NCI-H345 treated with DMSO at 0.1 percent for 48 hours (cell line): ENCODE results near the gene CETP.
A peak's percentile ranks its signal among the peaks of the same experiment; 100 is the strongest.
"Not testable (repeated sequence)": the region's sequence is repeated elsewhere in the genome, so short reads cannot be mapped to it uniquely, and the experiment has no call there.

ENCODE experiments used
- DNase-seq: peaks from one replicate; lab custom pipeline; 2025; ENCODE audit not compliant: unreplicated experiment; lab: John Stamatoyannopoulos, UW

CETP gene

GRCh38 chr16:56980201-56980535 is 18.4 kb downstream of the CETP start:
- DNase-seq, result no peak

DNA sequence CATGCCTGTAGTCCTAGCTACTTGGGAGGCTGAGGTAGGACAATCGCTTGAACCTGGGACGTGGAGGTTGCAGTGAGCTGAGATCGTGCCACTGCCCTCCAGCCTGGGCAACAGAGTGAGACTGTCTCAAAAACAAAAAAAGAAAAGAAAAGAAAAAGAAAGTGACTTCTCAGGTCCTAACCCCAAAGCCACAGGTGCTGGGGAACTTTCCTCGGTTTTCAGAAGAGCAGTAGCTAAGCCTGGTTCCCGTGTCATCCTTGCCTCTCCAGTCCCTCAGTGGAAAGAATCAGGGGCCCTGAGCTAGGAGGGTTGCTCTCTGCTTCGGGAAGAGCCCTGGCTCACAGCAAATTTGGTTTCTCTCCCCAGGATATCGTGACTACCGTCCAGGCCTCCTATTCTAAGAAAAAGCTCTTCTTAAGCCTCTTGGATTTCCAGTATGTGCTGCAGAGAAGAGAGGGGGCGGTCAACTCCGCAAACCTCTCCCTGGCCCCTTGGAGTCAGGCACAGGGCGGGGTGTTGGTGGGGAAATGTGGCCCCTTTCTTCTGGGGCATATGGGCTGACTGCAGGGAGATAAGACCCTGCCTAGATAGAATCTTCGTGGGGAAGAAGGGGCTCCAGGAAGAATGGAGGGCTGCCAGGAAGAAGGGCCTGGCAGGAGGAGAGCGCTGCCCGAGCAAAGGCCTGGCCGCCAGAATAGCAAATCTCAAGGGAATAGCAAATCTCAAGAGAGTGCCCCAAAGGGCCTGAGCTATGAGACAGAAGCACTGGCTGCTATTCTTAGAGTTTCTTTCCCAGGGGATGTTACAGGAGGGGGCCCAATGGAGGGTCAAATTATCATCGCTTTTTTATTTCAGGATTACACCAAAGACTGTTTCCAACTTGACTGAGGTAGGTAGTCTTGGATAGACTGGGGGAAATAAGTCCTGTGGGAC is 19.3 kb downstream of the CETP start:
- no peak for DNase-seq

DNA sequence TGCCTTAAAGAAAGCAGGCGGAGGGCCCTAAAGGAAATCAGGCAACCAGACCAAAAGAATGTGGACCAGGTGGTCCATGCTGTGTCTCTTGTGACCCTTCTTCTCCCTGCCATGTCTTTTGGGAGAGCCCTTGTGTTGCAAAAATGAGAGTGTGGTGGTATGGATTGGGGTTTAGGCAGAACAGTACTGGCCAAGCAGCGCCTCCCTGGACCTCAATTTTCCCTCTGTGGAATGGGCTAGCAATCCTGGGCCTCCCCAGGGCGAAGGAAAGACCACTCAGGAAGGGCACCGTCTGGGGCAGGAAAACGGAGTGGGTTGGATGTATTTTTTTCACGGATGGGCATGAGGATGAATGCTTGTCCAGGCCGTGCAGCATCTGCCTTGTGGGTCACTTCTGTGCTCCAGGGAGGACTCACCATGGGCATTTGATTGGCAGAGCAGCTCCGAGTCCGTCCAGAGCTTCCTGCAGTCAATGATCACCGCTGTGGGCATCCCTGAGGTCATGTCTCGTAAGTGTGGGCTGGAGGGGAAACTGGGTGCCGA is 20.1 kb downstream of the CETP start:
- no peak for DNase-seq

GRCh38 chr16:56982695-56983094 is 20.9 kb downstream of the CETP start:
- no peak for DNase-seq

GRCh38 chr16:56983211-56983751 is 21.5 kb downstream of the CETP start:
- no peak for DNase-seq

DNA sequence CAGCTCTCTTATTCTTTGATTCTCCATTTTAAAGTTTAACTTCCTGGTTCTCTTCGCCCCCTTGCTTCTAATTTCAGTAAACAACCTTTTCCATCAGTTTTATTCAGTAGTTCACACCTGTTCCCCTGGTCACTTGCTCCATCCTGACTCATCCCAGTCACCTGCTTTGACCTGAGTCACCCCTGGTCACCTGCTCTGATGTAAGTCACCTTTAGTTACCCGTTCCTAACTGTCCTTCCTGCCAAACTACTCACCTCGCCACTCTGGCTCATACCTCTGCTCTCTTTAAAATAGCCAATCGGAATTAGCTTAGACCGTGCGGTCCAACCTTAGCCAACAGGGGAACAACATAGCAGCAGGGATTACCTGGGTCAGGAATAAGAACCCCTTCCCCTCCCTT is 22.9 kb downstream of the CETP start:
- no peak for DNase-seq

GRCh38 chr16:56985288-56985961 is 23.7 kb downstream of the CETP start:
- DNase-seq, result no peak

DNA sequence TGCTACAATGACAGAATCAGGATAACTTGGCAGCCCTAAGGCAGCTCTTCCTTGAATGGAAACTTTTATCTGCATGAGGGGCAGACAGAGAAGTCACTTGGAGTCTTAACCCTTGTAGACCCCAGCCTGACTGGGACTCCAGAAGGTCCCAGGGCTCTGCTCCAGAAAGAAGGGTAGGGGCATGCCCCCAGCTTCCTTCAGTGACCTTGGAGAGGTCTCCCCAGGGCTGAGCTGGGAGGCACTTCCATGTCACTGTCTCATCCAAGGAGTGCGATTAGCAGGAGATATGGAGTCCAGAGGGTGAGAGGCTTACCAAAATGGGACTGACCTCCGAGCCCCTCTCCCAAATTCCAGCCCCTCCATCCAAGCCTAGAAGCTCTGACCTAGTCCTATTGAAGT is 24.2 kb downstream of the CETP start:
- no peak for DNase-seq

- DNase-seq, result no peak
Observed at GRCh38 chr16:56986361-56986760, 24.6 kb downstream of the CETP start.

DNA sequence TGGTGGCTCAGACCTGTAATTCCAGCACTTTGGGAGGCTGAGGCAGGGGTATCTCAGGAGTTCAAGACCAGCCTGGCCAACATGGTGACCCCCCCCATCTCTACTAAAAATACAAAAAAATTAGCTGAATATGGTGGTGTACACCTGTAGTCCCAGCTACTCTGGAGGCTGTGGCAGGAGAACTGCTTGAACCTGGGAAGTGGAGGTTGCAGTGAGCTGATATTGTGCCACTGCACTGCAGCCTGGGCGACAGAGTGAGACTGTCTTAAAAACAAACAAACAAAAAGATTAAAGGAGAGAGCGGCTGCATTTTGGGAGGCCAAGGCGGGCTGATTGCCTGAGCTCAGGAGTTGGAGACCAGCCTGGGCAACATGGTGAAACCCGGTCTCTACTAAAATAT is 25.2 kb downstream of the CETP start:
- DNase-seq, result not testable (repeated sequence)

GRCh38 chr16:56987692-56988091 is 25.9 kb downstream of the CETP start:
- no peak for DNase-seq

GRCh38 chr16:56988161-56988947 is 26.6 kb downstream of the CETP start:
- no peak for DNase-seq

GRCh38 chr16:56988948-56989945 is 27.5 kb downstream of the CETP start, which contains the start of gene NLRC5:
TSS of gene NLRC5 (plus strand) at chr16:56989557. CDS start at chr16:57020713, 31,156 bp downstream.
- peak; percentile 21 for DNase-seq

GRCh38 chr16:56989988-56990387 is 28.2 kb downstream of the CETP start:
- DNase-seq, result no peak

DNA sequence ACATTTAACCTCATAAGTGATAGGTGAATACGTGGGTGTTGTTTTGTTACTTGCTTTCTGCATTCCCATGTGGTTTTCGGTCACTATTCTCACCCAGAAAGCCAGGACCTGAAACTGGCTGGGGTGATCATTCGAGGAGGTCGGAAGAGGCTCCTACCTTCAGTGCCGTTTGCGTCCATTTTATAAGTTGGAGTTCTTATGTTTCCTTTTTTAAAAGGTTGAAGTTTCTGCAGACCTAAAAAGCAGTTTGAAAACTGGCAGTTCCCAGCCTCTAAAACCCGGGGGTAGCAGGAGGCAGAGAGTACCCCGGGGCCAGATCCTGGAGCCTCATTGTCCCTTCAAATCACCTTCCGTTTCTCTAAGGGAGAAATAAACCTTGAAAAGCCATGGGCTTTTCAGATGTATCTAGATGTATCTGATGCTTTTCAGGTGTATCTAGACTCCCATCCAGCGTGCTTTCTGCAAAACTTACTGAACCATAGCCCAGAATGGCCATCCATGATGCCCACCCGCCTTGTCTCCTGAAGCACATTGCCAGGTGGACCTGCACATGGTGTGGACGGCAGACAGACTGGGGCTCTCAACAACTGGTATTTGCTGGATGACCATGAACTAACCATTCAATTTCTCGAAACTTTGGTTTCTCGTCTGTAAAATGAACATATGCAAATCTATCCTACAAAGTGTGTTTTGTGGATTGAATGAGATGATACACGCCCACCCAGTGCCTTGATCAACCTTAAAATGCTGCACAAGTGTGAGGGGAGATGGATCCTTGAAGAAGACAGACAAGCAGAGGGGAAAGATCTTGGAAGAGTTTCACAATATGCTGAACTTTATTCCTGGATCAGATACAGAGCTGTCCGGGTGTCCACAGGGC is 28.9 kb downstream of the CETP start:
- no peak for DNase-seq

DNA sequence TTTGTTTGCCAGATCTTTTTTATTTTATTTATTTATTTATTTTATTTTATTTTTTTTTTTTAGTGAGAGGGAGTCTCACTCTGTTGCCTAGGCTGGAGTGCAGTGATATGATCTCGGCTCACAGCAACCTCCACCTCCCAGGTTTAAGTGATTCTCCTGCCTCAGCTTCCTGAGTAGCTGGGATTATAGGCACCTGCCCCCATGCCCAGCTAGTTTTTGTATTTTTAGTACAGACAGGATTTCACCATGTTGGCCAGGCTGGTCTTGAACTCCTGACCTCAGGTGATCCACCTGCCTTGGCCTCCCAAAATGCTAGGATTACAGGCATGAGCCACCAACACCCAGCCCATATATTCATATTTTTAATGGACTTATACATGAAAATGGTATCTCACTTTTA is 30.7 kb downstream of the CETP start:
- DNase-seq, result not testable (repeated sequence)

GRCh38 chr16:56993204-56993603 is 31.5 kb downstream of the CETP start:
- no peak for DNase-seq

GRCh38 chr16:56994311-56994710 is 32.6 kb downstream of the CETP start:
- no peak for DNase-seq
